GM19455 (cell line): ENCODE measurements around the gene AURKA.
"Not testable (repeated sequence)": the region's sequence is repeated elsewhere in the genome, so short reads cannot be mapped to it uniquely, and the experiment has no call there.

Experiments
- ATAC-seq: cut with Tn5 transposase; IDR thresholded peaks from one replicate; pipeline ENCODE4 v1.9.1; 2021; ENCODE audit not compliant: unreplicated experiment

Gene AURKA

GRCh38 chr20:56422076-56422823 lies 30.2 kb upstream of the AURKA start:
- ATAC-seq, result no peak

DNA sequence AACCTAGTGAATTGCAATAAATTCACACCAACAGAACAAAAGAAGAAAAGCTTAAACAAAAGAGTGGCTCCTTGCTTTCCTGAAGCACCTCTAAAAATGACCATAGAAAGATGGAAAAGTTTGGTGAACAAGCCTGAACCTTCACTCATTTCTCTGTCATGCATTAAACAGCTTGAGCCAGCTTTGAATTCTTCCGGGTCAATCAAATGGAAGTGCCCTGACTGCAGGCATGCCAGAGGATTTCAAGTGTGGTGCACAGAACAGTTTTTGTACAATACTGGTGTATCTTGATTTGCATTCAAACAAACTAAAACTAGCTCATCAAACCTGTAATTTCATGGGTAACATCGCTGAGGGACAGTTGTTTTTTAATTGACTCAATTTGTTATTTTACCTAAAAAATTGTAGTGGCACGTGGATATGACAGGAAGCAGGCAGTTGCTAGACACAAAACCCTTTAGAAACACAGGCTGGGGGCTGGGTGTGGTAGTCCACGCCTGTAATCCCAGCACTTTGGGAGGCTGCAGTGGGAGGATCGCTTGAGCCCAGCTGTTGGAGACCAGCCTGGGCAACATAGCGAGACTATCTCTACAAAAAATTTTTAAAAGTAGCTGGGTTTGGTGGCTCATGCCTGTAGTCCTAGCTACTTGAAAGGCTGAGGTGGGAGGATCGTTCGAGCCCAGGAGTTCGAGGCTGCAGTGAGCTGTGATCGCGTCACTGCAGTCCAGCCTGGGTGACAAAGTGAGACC lies 29.1 kb upstream of the AURKA start:
- no peak for ATAC-seq

DNA sequence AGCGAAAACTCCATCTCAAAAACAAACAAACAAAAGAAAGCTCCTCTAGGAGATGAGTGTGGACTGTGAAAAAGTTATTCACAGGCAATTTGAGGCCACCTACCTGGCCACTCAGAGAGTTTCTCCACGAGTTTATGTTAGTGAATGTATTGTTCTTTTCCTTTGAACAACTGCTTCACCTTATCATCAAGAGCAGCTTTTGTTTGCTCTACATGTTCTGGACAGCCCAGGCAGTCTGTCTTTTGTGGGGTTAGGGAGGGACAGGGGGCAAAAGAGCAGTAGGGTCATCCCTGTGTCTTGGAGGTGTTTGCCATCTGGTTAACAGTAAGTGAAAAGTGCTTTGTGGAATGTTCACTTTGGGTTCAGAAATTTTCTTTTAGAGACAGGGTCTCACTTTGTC lies 28.0 kb upstream of the AURKA start:
- ATAC-seq, result no peak

- ATAC-seq, result no peak
Measured at GRCh38 chr20:56418385-56418861, 26.4 kb upstream of the AURKA start.

GRCh38 chr20:56417911-56418310 lies 25.9 kb upstream of the AURKA start:
- no peak for ATAC-seq

GRCh38 chr20:56417402-56417801 lies 25.4 kb upstream of the AURKA start:
- ATAC-seq, result no peak

DNA sequence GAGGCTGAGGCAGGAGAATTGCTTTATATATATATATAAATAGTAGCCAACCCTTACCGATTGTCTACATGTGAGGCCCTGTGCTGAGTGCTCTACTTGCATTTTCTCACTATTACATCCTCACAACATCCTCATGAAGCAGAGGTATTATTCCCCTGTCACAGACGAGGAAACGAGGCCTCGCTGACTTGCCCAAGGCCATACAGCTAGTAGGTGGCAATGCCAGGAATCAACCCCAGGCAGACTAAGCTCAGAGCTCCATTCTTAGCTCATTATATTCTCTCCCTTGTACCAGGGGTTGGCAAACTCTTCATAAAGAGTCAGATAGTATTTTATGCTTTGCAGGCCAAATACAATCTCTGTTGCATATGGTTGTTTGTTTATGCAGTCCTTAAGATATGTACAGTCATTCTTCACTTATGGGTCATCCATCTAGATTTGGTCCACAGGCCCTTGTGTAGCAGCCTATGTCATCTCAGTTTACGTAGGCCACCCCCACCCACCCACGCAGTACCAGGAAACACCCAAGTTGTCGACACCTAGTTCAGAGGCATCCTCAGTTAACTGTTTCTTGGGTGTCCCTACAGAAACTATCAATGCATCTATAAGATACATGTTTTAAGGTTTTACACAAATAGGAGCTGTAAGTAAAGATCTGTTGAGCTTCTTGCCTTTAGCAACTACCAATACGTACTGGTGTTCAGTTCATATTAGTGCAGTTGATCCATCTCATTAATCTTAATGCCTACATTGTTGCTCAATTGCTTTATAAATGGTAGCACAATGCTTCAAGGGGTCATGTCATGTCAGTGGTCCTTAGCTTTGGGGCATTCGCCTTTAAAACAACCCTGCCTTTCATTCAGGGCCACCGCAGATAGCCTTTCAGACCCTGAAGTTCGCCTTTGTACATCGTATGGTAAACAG lies 23.1 kb upstream of the AURKA start:
- no peak for ATAC-seq

DNA sequence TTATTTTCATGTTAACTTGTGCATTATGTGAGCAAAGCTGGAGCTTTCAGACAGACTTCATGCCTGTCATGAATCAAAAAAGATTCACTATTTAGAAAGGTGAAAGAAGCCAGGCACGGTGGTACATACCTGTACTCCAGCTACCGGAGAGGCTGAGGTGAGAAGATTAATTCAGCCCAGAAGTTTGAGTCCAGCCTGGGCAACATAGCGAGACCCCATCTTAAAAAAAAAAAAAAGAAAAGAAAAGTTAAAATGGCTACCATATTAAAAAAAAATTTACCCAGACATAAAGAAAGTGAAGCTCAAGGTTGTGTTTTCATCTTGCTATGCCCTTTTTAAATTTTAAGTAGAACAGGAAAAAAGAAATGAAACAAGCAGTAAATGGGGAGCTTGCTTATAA lies 20.9 kb upstream of the AURKA start:
- ATAC-seq, result no peak

GRCh38 chr20:56412473-56412790 lies 20.4 kb upstream of the AURKA start:
- no peak for ATAC-seq

- ATAC-seq, result no peak
Measured at GRCh38 chr20:56411759-56412472, 19.9 kb upstream of the AURKA start, which contains the start of gene CASS4. TSS of gene CASS4 (plus strand) at chr20:56412260. CDS start at chr20:56412459, 199 bp downstream.

DNA sequence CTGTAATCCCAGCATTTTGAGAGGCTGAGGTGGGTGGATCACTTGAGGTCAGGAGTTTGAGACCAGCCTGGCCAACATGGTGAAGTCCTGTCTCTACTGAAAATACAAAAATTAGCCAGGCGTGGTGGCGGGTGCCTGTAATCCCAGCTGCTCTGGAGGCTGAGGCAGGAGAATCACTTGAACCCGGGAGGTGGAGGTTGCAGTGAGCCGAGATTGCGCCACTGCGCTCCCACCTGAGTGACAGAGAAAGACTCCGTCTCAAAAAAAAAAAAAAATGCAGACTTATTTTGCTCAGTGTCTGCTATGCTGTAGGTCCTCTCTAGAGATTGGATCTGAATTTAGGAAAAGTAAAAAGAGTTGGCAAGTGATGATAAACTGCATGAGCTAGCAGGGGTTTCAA lies 19.3 kb upstream of the AURKA start:
- not testable (repeated sequence) for ATAC-seq

GRCh38 chr20:56409956-56410355 lies 17.9 kb upstream of the AURKA start:
- no peak for ATAC-seq

DNA sequence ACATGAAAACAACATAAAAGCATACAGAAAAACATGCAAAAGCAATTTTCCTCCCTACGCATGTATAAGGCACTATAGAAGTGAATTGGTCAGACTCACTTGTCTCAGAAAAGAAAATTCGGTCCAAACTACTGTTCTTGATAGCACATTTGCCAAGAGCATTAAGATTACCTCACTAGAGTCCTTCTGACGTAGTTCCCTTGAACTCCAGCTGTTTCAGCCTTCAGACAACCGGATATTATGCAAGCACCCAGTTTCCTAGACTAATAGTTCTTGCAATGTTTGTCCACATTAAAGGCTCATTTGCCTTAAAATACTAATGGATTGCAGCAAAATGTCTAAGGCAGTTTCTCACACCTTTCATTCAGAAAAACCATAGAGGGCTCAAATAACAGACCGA lies 17.5 kb upstream of the AURKA start:
- no peak for ATAC-seq

DNA sequence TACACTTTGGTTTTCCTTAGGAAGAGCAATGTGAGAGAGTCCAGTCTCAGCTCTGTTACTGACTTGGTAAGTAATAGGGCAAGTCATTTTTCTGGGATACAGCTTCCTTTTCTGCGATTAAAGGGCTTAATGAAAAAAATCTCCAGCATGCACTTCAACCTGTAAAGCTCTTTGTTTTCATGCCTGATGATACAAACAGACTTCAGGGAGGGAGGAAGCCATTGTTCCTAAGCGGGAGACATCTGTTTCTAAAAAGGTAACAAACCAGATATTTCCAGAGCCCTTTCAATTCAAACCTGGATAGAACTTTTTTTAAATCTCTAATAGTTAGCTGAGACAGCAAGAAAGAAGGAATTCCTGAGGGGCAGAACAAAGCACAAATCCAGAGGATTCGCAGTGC lies 14.9 kb upstream of the AURKA start:
- no peak for ATAC-seq

DNA sequence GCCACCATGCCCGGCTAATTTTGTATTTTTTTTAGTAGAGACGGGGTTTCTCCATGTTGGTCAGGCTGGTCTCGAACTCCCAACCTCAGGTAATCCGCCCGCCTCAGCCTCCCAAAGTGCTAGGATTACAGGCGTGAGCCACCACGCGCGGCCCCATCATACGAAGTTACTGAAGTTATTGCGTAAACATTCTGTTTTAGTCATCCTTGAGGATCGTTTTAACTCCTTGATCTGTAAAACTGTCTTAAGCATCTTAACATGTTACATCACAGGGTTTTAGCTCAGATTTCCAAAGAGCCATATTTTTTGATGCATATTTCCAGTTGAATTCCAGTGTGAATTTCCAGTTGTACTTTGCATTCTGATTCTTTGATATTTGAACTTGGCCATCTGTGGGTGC lies 13.3 kb upstream of the AURKA start:
- not testable (repeated sequence) for ATAC-seq

GRCh38 chr20:56403465-56403864 lies 11.4 kb upstream of the AURKA start:
- ATAC-seq, result no peak

DNA sequence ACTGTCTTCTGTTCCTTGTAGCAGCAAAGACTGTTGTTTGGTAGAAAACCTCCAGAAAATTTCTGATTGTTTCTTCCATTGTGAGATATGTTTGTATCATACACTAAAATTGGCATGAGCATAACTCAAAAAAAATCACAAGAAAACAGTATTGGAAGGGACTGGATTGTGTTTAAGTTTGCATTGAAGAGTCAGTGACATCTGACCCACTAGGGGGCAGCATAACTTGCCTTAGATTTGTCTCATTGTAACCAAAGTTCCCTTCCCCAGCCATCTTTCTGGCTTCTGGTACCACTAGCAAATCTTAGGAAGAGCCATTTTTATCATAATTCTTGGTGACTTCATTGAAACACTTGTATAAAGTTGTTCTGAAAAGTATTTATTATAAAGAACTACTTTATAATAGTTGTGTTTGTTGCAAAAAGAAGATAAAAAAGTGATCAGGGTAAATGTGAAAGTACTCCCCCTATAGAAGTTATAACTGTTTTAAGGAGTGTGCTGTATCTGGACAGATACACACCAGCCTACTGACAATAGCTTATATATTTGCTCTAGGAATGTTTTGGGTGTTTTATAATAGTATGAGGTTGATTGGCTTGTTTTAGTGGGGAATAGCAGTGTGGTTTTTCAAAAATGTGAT lies 8.1 kb upstream of the AURKA start:
- peak; percentile 59 for ATAC-seq

DNA sequence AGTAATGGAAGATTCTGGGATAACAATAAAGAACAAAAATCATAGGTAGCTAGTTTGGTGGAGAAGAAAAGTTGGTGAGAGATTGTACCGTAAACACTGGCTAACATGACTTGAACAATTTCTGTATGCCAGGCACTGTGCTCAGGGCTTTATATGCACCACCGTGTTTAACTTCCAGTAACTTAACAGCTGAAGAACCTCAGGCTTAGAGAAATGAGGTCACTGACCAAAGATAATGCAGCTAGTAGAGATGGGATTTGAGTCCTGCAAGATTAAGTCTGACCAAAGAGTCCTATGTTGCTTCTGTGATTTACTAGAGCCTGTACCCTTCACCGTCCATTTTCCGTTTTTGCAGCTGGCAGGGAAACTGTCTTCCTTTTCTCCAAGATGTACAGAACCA lies 3.2 kb upstream of the AURKA start:
- no peak for ATAC-seq

DNA sequence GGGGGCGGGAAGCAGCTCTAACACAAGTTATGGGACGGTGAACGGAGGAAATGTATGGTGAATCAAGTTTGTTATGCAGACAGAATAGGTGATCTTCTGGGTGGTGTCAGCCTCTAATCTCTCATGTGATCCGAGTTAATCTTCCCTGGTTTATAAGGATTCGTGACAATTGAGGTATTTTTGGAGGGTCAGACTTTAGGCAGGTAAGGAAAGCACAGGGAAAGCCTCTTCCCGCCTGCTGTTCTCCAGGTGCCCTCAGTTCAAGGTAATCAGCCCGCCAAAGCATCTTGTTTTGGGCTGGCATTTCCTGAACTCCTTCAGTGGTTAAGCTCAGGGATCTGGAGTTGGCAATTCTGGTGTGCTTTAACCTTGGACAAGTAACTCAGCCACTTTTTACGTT lies 1.6 kb upstream of the AURKA start:
- ATAC-seq, result no peak

GRCh38 chr20:56392881-56393482 lies 967 bp upstream of the AURKA start:
- no peak for ATAC-seq
